K562 treated with DMSO at 1 percent for 12 hours (cell line): ENCODE results near the gene SZT2. TPM values are rescaled to one million over a fixed set of nuclear protein-coding genes. Genes with fewer than 3 reads are reported as not detected.

ENCODE experiments used
- total RNA-seq: library from RNA; unstranded; fragments of 300-600 nt; gene quantifications from 2 replicates; pipeline ENCODE4 v1.2.3, GENCODE V29; 2022; ENCODE audit not compliant: insufficient read depth

Gene SZT2
- total RNA-seq = 7.7 and 29.5 TPM in 2 replicates

GRCh38 chr1:43389326-43390313 lies at the start of gene SZT2, which contains the start of gene MED8:
TSS of gene SZT2 (plus strand) at chr1:43389899. CDS start at chr1:43389969, 70 bp downstream.
TSS of gene MED8 (minus strand) at chr1:43389800. CDS start at chr1:43389764, 36 bp downstream.

GRCh38 chr1:43358746-43359693 lies 30.7 kb upstream of the SZT2 start, which contains the start of gene CDC20:
TSS of gene CDC20 (plus strand) at chr1:43358981. CDS start at chr1:43359216, 235 bp downstream.

GRCh38 chr1:43367904-43368645 lies 21.6 kb upstream of the SZT2 start, which contains the start of gene ELOVL1:
TSS of gene ELOVL1 (minus strand) at chr1:43368011. CDS start at chr1:43365609, 2,402 bp downstream.

GRCh38 chr1:43453442-43454269 lies 64.0 kb downstream of the SZT2 start, which contains the start of gene HYI:
TSS of gene HYI (minus strand) at chr1:43453931. CDS start at chr1:43453793, 138 bp downstream.

Other genes with a start within 250 kb of the SZT2 start
- 79.3 and 83.8 TPM in 2 replicates for gene EBNA1BP2, start 217.6 kb upstream of the SZT2 start, total RNA-seq
- not detected in 2 replicates for gene CFAP57, start 217.6 kb upstream of the SZT2 start, total RNA-seq
- 0.37 and 0.49 TPM in 2 replicates for gene TMEM125, start 119.9 kb upstream of the SZT2 start, total RNA-seq
- not detected in 2 replicates for gene C1orf210, start 104.3 kb upstream of the SZT2 start, total RNA-seq
- gene TIE1, start 88.9 kb upstream of the SZT2 start, total RNA-seq = not detected in 2 replicates
- gene MPL, start 52.1 kb upstream of the SZT2 start, total RNA-seq = not detected in 2 replicates
- 133 and 164 TPM in 2 replicates for gene CDC20, start 30.9 kb upstream of the SZT2 start, total RNA-seq
- 85.5 and 124 TPM in 2 replicates for gene ELOVL1, start 21.9 kb upstream of the SZT2 start, total RNA-seq
- gene MED8, start 99 bp upstream of the SZT2 start, total RNA-seq = 53.9 and 68.7 TPM in 2 replicates
- 8.6 and 12.1 TPM in 2 replicates for gene HYI, start 64.0 kb downstream of the SZT2 start, total RNA-seq
- gene PTPRF, start 141.0 kb downstream of the SZT2 start, total RNA-seq = 0.82 and 4.7 TPM in 2 replicates